ENCODE measurements around the gene ZRSR2.

Gene ZRSR2

GRCh38 chrX:15834053-15834452, 43.8 kb downstream of the ZRSR2 start:
- Histone ChIP-seq H3K9ac (ENCODE audit: low read length) (no peak overlapping the region), H3K36me3 (ENCODE audit: insufficient read depth, low read length) (no peaks in the 10 kb centered on the region), H3K27ac (ENCODE audit: low read depth, low read length) (no peak overlapping the region), H3K27me3 (ENCODE audit: control insufficient read depth in 1 of 2, insufficient read depth in 2 of 2, low read length in 2 of 2) (no peaks in the 10 kb centered on the region), H3K4me3 (ENCODE audit: low read depth in 1 of 2, low read length in 2 of 2) (no peak overlapping the region), H3K4me1 (ENCODE audit: insufficient read depth, low read length) (no peaks in the 10 kb centered on the region), H3K9me3 (ENCODE audit: low read length) (no peaks in the 10 kb centered on the region)

- Histone ChIP-seq H3K9me3 (ENCODE audit: low read length) (no peaks in the 10 kb centered on the region), H3K4me3 (ENCODE audit: low read depth in 1 of 2, low read length in 2 of 2) (no peak overlapping the region), H3K27ac (ENCODE audit: low read depth, low read length) (no peak overlapping the region), H3K27me3 (ENCODE audit: control insufficient read depth in 1 of 2, insufficient read depth in 2 of 2, low read length in 2 of 2) (no peaks in the 10 kb centered on the region), H3K9ac (ENCODE audit: low read length) (no peak overlapping the region), H3K4me1 (ENCODE audit: insufficient read depth, low read length) (no peaks in the 10 kb centered on the region), H3K36me3 (ENCODE audit: insufficient read depth, low read length) (no peaks in the 10 kb centered on the region)
Observed at GRCh38 chrX:15834827-15835595, 44.7 kb downstream of the ZRSR2 start.

GRCh38 chrX:15838017-15838416, 47.7 kb downstream of the ZRSR2 start:
- H3K27ac ChIP-seq (ENCODE audit: low read depth, low read length): no peak overlapping the region
- no peak overlapping the region for H3K4me3 ChIP-seq (ENCODE audit: low read depth in 1 of 2, low read length in 2 of 2)
- peaks cover 5% of the 10 kb centered on the region for H3K36me3 ChIP-seq (ENCODE audit: insufficient read depth, low read length)
- no peaks in the 10 kb centered on the region for H3K9me3 ChIP-seq (ENCODE audit: low read length)
- no peak overlapping the region for H3K9ac ChIP-seq (ENCODE audit: low read length)
- H3K27me3 ChIP-seq (ENCODE audit: control insufficient read depth in 1 of 2, insufficient read depth in 2 of 2, low read length in 2 of 2): no peaks in the 10 kb centered on the region
- H3K4me1 ChIP-seq (ENCODE audit: insufficient read depth, low read length): no peaks in the 10 kb centered on the region

- peaks cover 5% of the 10 kb centered on the region for H3K36me3 ChIP-seq (ENCODE audit: insufficient read depth, low read length)
- H3K4me3 ChIP-seq (ENCODE audit: low read depth in 1 of 2, low read length in 2 of 2): no peak overlapping the region
- H3K9me3 ChIP-seq (ENCODE audit: low read length): no peaks in the 10 kb centered on the region
- H3K27me3 ChIP-seq (ENCODE audit: control insufficient read depth in 1 of 2, insufficient read depth in 2 of 2, low read length in 2 of 2): no peaks in the 10 kb centered on the region
- H3K9ac ChIP-seq (ENCODE audit: low read length): no peak overlapping the region
- no peaks in the 10 kb centered on the region for H3K4me1 ChIP-seq (ENCODE audit: insufficient read depth, low read length)
- H3K27ac ChIP-seq (ENCODE audit: low read depth, low read length): no peak overlapping the region
Observed at GRCh38 chrX:15841853-15842516, 51.7 kb downstream of the ZRSR2 start.

GRCh38 chrX:15843960-15844359, 53.7 kb downstream of the ZRSR2 start:
- Histone ChIP-seq H3K9me3 (ENCODE audit: low read length) (no peaks in the 10 kb centered on the region), H3K4me3 (ENCODE audit: low read depth in 1 of 2, low read length in 2 of 2) (no peak overlapping the region), H3K27me3 (ENCODE audit: control insufficient read depth in 1 of 2, insufficient read depth in 2 of 2, low read length in 2 of 2) (no peaks in the 10 kb centered on the region), H3K27ac (ENCODE audit: low read depth, low read length) (no peak overlapping the region), H3K36me3 (ENCODE audit: insufficient read depth, low read length) (peaks cover 5% of the 10 kb centered on the region), H3K9ac (ENCODE audit: low read length) (no peak overlapping the region), H3K4me1 (ENCODE audit: insufficient read depth, low read length) (peaks cover 2% of the 10 kb centered on the region)

GRCh38 chrX:15848576-15848975, 58.3 kb downstream of the ZRSR2 start:
- H3K27ac ChIP-seq (ENCODE audit: low read depth, low read length): no peak overlapping the region
- H3K27me3 ChIP-seq (ENCODE audit: control insufficient read depth in 1 of 2, insufficient read depth in 2 of 2, low read length in 2 of 2): peaks cover 0 to 5% of the 10 kb centered on the region in 2 donors
- H3K9me3 ChIP-seq (ENCODE audit: low read length): no peaks in the 10 kb centered on the region
- H3K4me3 ChIP-seq (ENCODE audit: low read depth in 1 of 2, low read length in 2 of 2): no peak overlapping the region
- H3K36me3 ChIP-seq (ENCODE audit: insufficient read depth, low read length): no peaks in the 10 kb centered on the region
- peaks cover 9% of the 10 kb centered on the region for H3K4me1 ChIP-seq (ENCODE audit: insufficient read depth, low read length)
- H3K9ac ChIP-seq (ENCODE audit: low read length): no peak overlapping the region

GRCh38 chrX:15849555-15849954, 59.3 kb downstream of the ZRSR2 start:
- no peak overlapping the region for H3K9ac ChIP-seq (ENCODE audit: low read length)
- H3K27me3 ChIP-seq (ENCODE audit: control insufficient read depth in 1 of 2, insufficient read depth in 2 of 2, low read length in 2 of 2): peaks cover 0 to 5% of the 10 kb centered on the region in 2 donors
- H3K36me3 ChIP-seq (ENCODE audit: insufficient read depth, low read length): no peaks in the 10 kb centered on the region
- H3K4me3 ChIP-seq (ENCODE audit: low read depth in 1 of 2, low read length in 2 of 2): no peak overlapping the region
- H3K4me1 ChIP-seq (ENCODE audit: insufficient read depth, low read length): peaks cover 11% of the 10 kb centered on the region
- no peaks in the 10 kb centered on the region for H3K9me3 ChIP-seq (ENCODE audit: low read length)
- H3K27ac ChIP-seq (ENCODE audit: low read depth, low read length): no peak overlapping the region

GRCh38 chrX:15853586-15854079, 63.3 kb downstream of the ZRSR2 start:
- Histone ChIP-seq H3K9me3 (ENCODE audit: low read length) (no peaks in the 10 kb centered on the region), H3K4me1 (ENCODE audit: insufficient read depth, low read length) (peaks cover 14% of the 10 kb centered on the region), H3K27ac (ENCODE audit: low read depth, low read length) (no peak overlapping the region), H3K9ac (ENCODE audit: low read length) (peak overlapping the region; percentile 5), H3K36me3 (ENCODE audit: insufficient read depth, low read length) (no peaks in the 10 kb centered on the region), H3K4me3 (ENCODE audit: low read depth in 1 of 2, low read length in 2 of 2) (peak overlapping the region; percentile 41 to 65), H3K27me3 (ENCODE audit: control insufficient read depth in 1 of 2, insufficient read depth in 2 of 2, low read length in 2 of 2) (peaks cover 0 to 5% of the 10 kb centered on the region in 2 donors)

- Histone ChIP-seq H3K27me3 (ENCODE audit: control insufficient read depth in 1 of 2, insufficient read depth in 2 of 2, low read length in 2 of 2) (peaks cover 0 to 5% of the 10 kb centered on the region in 2 donors), H3K4me3 (ENCODE audit: low read depth in 1 of 2, low read length in 2 of 2) (peak overlapping the region; percentile 41 to 65), H3K9ac (ENCODE audit: low read length) (peak overlapping the region; percentile 5), H3K9me3 (ENCODE audit: low read length) (no peaks in the 10 kb centered on the region), H3K36me3 (ENCODE audit: insufficient read depth, low read length) (no peaks in the 10 kb centered on the region), H3K27ac (ENCODE audit: low read depth, low read length) (no peak overlapping the region), H3K4me1 (ENCODE audit: insufficient read depth, low read length) (peaks cover 11% of the 10 kb centered on the region)
Observed at GRCh38 chrX:15854080-15854655, 63.9 kb downstream of the ZRSR2 start.

GRCh38 chrX:15854712-15855567, 64.7 kb downstream of the ZRSR2 start, which contains the start of gene AP1S2:
Gene AP1S2 (minus strand): TSS chrX:15854813. CDS start chrX:15852524, 2,289 bp downstream.
- no peaks in the 10 kb centered on the region for H3K9me3 ChIP-seq (ENCODE audit: low read length)
- H3K36me3 ChIP-seq (ENCODE audit: insufficient read depth, low read length): no peaks in the 10 kb centered on the region
- peaks cover 0 to 5% of the 10 kb centered on the region in 2 donors for H3K27me3 ChIP-seq (ENCODE audit: control insufficient read depth in 1 of 2, insufficient read depth in 2 of 2, low read length in 2 of 2)
- H3K27ac ChIP-seq (ENCODE audit: low read depth, low read length): peak within 1 kb of the TSS; percentile 84
- H3K9ac ChIP-seq (ENCODE audit: low read length): peak within 1 kb of the TSS; percentile 35
- peaks cover 8% of the 10 kb centered on the region for H3K4me1 ChIP-seq (ENCODE audit: insufficient read depth, low read length)
- peak within 1 kb of the TSS; percentile 65 to 90 for H3K4me3 ChIP-seq (ENCODE audit: low read depth in 1 of 2, low read length in 2 of 2)
